Astrocyte (in vitro differentiated cells and primary cell): ENCODE measurements around the gene TNFRSF13B.

ENCODE experiments used
- EZH2 ChIP-seq: IDR thresholded peaks from 2 replicates; pipeline ENCODE4 v1.6.1; 2012; ENCODE audit warnings: mild to moderate bottlenecking, low read length, inconsistent platforms; ENCODE audit not compliant: insufficient read depth
- TF ChIP-seq, protein P1 (sequence below): IDR thresholded peaks from 2 replicates; pipeline ENCODE4 v1.5.1; 2011; ENCODE audit warnings: low read depth, mild to moderate bottlenecking, inconsistent platforms, low read length, moderate library complexity; ENCODE audit not compliant: insufficient read depth

DNA sequence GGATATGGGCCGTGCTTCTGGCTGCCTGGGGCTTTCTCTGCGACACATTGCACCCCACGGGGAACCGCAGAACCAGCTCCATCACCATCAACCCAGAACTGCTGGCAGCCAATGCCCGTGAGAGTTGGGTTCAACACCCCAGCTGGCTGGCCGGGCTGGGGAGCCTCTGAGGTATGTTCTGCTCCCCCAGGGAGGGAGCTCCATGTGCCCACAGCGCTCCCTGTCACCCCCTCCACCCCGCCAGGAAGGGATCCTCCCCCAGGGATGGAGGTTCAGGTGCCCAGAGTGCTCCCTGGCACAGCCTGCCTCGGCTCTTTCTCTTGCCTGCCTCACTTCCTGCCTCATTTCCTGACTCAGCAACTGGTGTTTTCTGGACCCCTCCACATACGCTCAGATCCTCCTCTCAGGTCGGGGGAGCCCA is 46.1 kb upstream of the TNFRSF13B start:
- TF ChIP-seq, protein P1, sequence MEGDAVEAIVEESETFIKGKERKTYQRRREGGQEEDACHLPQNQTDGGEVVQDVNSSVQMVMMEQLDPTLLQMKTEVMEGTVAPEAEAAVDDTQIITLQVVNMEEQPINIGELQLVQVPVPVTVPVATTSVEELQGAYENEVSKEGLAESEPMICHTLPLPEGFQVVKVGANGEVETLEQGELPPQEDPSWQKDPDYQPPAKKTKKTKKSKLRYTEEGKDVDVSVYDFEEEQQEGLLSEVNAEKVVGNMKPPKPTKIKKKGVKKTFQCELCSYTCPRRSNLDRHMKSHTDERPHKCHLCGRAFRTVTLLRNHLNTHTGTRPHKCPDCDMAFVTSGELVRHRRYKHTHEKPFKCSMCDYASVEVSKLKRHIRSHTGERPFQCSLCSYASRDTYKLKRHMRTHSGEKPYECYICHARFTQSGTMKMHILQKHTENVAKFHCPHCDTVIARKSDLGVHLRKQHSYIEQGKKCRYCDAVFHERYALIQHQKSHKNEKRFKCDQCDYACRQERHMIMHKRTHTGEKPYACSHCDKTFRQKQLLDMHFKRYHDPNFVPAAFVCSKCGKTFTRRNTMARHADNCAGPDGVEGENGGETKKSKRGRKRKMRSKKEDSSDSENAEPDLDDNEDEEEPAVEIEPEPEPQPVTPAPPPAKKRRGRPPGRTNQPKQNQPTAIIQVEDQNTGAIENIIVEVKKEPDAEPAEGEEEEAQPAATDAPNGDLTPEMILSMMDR, result no peak
- TF ChIP-seq EZH2, result no peak
